CD14-positive monocyte (primary cell): ENCODE measurements around the gene C17orf50. TPM values are rescaled to one million over a fixed set of nuclear protein-coding genes. Genes with fewer than 3 reads are reported as not detected.

Experiments used
- DNase-seq, 3 donors: peaks; one replicate each; pipeline ENCODE4 v3.0.0-alpha.2; 2011 to 2022
- H2AFZ ChIP-seq: 2 replicates; pipeline ENCODE4 v1.6.0; 2012; ENCODE audit warnings: mild to moderate bottlenecking, low read depth, low read length, inconsistent platforms; ENCODE audit not compliant: insufficient read depth, poor library complexity, severe bottlenecking
- H3K27ac ChIP-seq, 2 donors: 1 replicate in 1 of 2; 2 replicates in 1 of 2; pipeline ENCODE4 v1.5.1; 2012 to 2013; ENCODE audit warnings: low read length in 2 of 2, control low read depth in 1 of 2, inconsistent platforms in 1 of 2, low read depth in 1 of 2, mild to moderate bottlenecking in 1 of 2
- H3K27me3 ChIP-seq, 2 donors: one replicate each; pipeline versions ENCODE4 v1.6.0 to v1.6.1; 2011 to 2013; ENCODE audit warnings: low read length in 2 of 2; ENCODE audit not compliant: control insufficient read depth in 2 of 2, insufficient read depth in 2 of 2
- H3K36me3 ChIP-seq, 2 donors: replicated peaks in 1 of 2; 1 replicate in 1 of 2; 2 replicates in 1 of 2; pipeline versions ENCODE4 v1.5.1 to v1.6.1; 2012 to 2013; ENCODE audit warnings: low read length in 2 of 2, control low read depth in 1 of 2, inconsistent platforms in 1 of 2, mild to moderate bottlenecking in 1 of 2; ENCODE audit not compliant: insufficient read depth in 2 of 2, control insufficient read depth in 1 of 2
- H3K4me1 ChIP-seq, 2 donors: 1 replicate in 1 of 2; 2 replicates in 1 of 2; pipeline versions ENCODE4 v1.5.1 to v1.6.1; 2012 to 2013; ENCODE audit warnings: low read length in 2 of 2, control low read depth in 1 of 2, inconsistent platforms in 1 of 2, mild to moderate bottlenecking in 1 of 2, moderate library complexity in 1 of 2; ENCODE audit not compliant: insufficient read depth in 2 of 2, control insufficient read depth in 1 of 2
- H3K4me2 ChIP-seq: replicated peaks from 2 replicates; pipeline ENCODE3; 2012; ENCODE audit warnings: low read length, moderate library complexity, mild to moderate bottlenecking; ENCODE audit not compliant: poor library complexity, severe bottlenecking; ENCODE audit errors: extremely low read depth
- H3K4me3 ChIP-seq, 3 experiments: fragments of 200-600 bp in 1 of 3; sonication (generic) in 1 of 3; replicated peaks in 1 of 3; 1 replicate in 2 of 3; 2 replicates in 1 of 3; pipeline ENCODE4 v1.5.1; 2011 to 2013; ENCODE audit warnings: low read length in 3 of 3, mild to moderate bottlenecking in 3 of 3, control low read depth in 2 of 3, low read depth in 2 of 3, inconsistent platforms in 1 of 3, moderate library complexity in 1 of 3
- H3K79me2 ChIP-seq: 2 replicates; pipeline ENCODE4 v1.6.0; 2012; ENCODE audit warnings: mild to moderate bottlenecking, control low read depth, inconsistent platforms, low read length, moderate library complexity; ENCODE audit not compliant: insufficient read depth
- H3K9ac ChIP-seq: 2 replicates; pipeline ENCODE4 v1.6.0; 2017; ENCODE audit warnings: low read length, mild to moderate bottlenecking; ENCODE audit not compliant: insufficient read depth, poor library complexity, severe bottlenecking
- H3K9me3 ChIP-seq, 2 donors: replicated peaks in 1 of 2; 1 replicate in 1 of 2; 2 replicates in 1 of 2; pipeline versions ENCODE4 v1.5.1 to v1.6.1; 2012 to 2013; ENCODE audit warnings: low read length in 2 of 2, control low read depth in 1 of 2; ENCODE audit not compliant: control insufficient read depth in 1 of 2, insufficient read depth in 1 of 2
- H4K20me1 ChIP-seq: 2 replicates; pipeline ENCODE4 v1.6.0; 2012; ENCODE audit warnings: mild to moderate bottlenecking, low read length, control low read depth, moderate library complexity; ENCODE audit not compliant: insufficient read depth
- H3K27ac Mint-ChIP-seq, 7 donors: one replicate each; pipeline ENCODE4 v1.8.0; 2020; ENCODE audit warnings: mild to moderate bottlenecking in 7 of 7, mixed read lengths in 7 of 7, moderate library complexity in 6 of 7, inconsistent platforms in 2 of 7
- H3K27me3 Mint-ChIP-seq, 3 donors: one replicate each; pipeline ENCODE4 v1.8.0; 2021 to 2022; ENCODE audit warnings: low read depth in 3 of 3, mild to moderate bottlenecking in 3 of 3, mixed read lengths in 3 of 3, moderate library complexity in 3 of 3, inconsistent platforms in 1 of 3
- H3K36me3 Mint-ChIP-seq, 2 donors: one replicate each; pipeline ENCODE4 v1.8.0; 2020; ENCODE audit warnings: mixed read lengths in 2 of 2, inconsistent platforms in 1 of 2, mild to moderate bottlenecking in 1 of 2
- H3K4me1 Mint-ChIP-seq: one replicate; pipeline ENCODE4 v1.8.0; 2020; ENCODE audit warnings: mild to moderate bottlenecking, mixed read lengths
- H3K4me3 Mint-ChIP-seq, 2 donors: one replicate each; pipeline ENCODE4 v1.8.0; 2020; ENCODE audit warnings: mild to moderate bottlenecking in 2 of 2, mixed read lengths in 2 of 2, moderate library complexity in 1 of 2
- H3K9me3 Mint-ChIP-seq, 7 donors: one replicate each; pipeline ENCODE4 v1.8.0; 2020 to 2022; ENCODE audit warnings: mixed read lengths in 7 of 7, mild to moderate bottlenecking in 6 of 7, moderate library complexity in 6 of 7, inconsistent platforms in 2 of 7
- WGBS: methylation state at CpG from one replicate; pipeline ENCODE4 v1.1.5; 2013; ENCODE audit warnings: missing lambda C conversion rate; ENCODE audit not compliant: insufficient coverage; 5-methylcytosine and 5-hydroxymethylcytosine counted together
- intact Hi-C, 2 donors: fragments of 100-400 bp; cut with micrococcal nuclease; formaldehyde crosslinking; loops; one replicate each; pipeline versions ENCODE4 v1.15.0 to v1.15.1; 2023
- polyA plus RNA-seq, 3 donors: library from polyadenylated mRNA; depleted of rRNA in 1 of 3; unstranded in 2 of 3; stranded (reverse) in 1 of 3; fragments of 300-500 nt in 2 of 3; fragments of >200 nt in 1 of 3; fragmentation: Illumina TruSeq in 2 of 3; gene quantifications; 1 replicate in 2 of 3; 2 replicates in 1 of 3; pipeline ENCODE4 v1.2.3, GENCODE V29; 2012 to 2021
- TF ChIP-seq, protein P1 (sequence below): fragments of 200-600 bp; IDR thresholded peaks from one replicate; pipeline ENCODE4 v1.8.0; 2022; ENCODE audit warnings: antibody characterized with exemption, mild to moderate bottlenecking

The C17orf50 gene
- polyA plus RNA-seq, 3 donors = 0.23 TPM; not detected in 2

DNA sequence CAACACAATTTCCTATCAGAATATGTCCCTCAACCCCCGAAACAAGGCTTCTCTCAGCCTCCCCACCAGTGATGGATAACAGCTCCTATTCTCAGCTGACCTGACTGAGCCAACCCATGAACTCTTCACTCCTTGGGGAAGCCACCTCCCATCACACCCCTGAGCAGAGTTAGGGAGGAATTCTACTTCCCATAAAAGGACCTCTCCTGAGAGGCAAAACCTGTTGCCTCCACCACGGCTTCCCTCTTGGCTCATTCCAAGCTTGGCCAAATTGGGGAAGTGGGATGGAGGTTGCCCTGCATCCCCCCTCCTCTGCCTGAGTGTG lies 34.9 kb upstream of the C17orf50 start:
- TF ChIP-seq, protein P1, sequence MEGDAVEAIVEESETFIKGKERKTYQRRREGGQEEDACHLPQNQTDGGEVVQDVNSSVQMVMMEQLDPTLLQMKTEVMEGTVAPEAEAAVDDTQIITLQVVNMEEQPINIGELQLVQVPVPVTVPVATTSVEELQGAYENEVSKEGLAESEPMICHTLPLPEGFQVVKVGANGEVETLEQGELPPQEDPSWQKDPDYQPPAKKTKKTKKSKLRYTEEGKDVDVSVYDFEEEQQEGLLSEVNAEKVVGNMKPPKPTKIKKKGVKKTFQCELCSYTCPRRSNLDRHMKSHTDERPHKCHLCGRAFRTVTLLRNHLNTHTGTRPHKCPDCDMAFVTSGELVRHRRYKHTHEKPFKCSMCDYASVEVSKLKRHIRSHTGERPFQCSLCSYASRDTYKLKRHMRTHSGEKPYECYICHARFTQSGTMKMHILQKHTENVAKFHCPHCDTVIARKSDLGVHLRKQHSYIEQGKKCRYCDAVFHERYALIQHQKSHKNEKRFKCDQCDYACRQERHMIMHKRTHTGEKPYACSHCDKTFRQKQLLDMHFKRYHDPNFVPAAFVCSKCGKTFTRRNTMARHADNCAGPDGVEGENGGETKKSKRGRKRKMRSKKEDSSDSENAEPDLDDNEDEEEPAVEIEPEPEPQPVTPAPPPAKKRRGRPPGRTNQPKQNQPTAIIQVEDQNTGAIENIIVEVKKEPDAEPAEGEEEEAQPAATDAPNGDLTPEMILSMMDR = no peak
- peaks cover 0 to 4% of the 10 kb centered on the region in 2 donors for H3K27me3 ChIP-seq
- H3K4me2 ChIP-seq = no peak overlapping the region
- DNase-seq = no peak
- peaks cover 0 to 2% (median 0%) of the 10 kb centered on the region in 7 donors for H3K9me3 Mint-ChIP-seq
- 78% methylated on average over 1 of the region's 2 CpGs for WGBS
- H3K4me1 Mint-ChIP-seq = peaks cover 5% of the 10 kb centered on the region
- no peak overlapping the region for H3K27ac Mint-ChIP-seq
- H3K4me3 ChIP-seq = no peak overlapping the region
- H4K20me1 ChIP-seq = no peaks in the 10 kb centered on the region
- no peak overlapping the region for H3K9ac ChIP-seq
- H3K36me3 Mint-ChIP-seq = peaks cover 66 to 75% of the 10 kb centered on the region in 2 donors
- H2AFZ ChIP-seq = no peak overlapping the region
- peaks cover 4 to 9% (median 7%) of the 10 kb centered on the region in 3 donors for H3K27me3 Mint-ChIP-seq
- H3K36me3 ChIP-seq = peaks cover 60 to 77% of the 10 kb centered on the region in 2 donors
- H3K27ac ChIP-seq = no peak overlapping the region
- intact Hi-C loops = no loop called here
- H3K79me2 ChIP-seq = no peaks in the 10 kb centered on the region
- H3K9me3 ChIP-seq = no peaks in the 10 kb centered on the region
- H3K4me1 ChIP-seq = no peaks in the 10 kb centered on the region
- H3K4me3 Mint-ChIP-seq = no peak overlapping the region

DNA sequence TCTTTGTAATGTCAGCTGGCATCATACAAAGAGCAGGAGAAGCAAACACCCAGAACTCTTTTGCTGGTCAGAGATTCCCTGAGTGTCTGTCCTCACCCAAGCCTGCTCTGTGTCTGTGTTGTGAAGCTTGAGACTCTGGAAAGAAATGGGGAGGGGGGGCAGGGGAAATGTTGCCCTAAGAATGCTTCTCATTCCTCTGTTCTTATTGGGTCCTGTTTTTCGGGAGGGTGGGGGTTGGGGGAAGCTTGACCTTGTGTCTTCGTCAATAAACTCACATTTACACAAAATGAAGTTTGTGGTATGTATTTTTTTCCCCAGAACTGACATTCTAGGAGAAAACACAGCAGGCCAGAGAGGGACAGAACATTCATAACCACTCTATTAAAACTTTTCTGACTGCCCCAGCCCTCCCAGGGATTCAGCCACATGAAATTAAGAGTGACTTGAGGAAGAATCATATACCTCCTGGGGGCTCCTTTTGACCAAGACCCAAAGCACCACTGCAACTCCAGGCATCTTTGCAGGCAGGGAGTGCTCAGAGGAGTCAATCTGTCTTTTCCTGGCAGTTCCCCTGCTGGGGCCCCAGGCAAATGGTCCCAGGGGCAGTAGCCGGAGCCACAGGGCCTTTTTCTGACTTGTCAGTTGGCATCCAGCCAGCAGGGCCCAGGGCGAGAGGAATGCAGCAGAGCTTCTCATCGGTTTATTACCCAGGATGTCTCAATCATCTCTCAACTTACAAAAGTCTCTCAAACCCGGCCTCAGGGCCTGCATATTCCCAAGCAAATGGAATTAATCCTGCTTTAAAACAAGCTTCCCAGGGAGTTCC lies 34.3 kb upstream of the C17orf50 start:
- Mint-ChIP-seq H3K4me1 (peaks cover 11% of the 10 kb centered on the region), H3K9me3 (peaks cover 0 to 3% (median 0%) of the 10 kb centered on the region in 7 donors), H3K4me3 (no peak overlapping the region), H3K36me3 (peaks cover 65 to 69% of the 10 kb centered on the region in 2 donors), H3K27ac (no peak overlapping the region), H3K27me3 (peaks cover 9 to 15% (median 12%) of the 10 kb centered on the region in 3 donors)
- H3K27me3 ChIP-seq = peaks cover 3 to 8% of the 10 kb centered on the region in 2 donors
- peaks cover 55 to 71% of the 10 kb centered on the region in 2 donors for H3K36me3 ChIP-seq
- H3K27ac ChIP-seq = no peak overlapping the region
- no peak overlapping the region for H3K9ac ChIP-seq
- intact Hi-C loops = no loop called here
- no peak for DNase-seq
- TF ChIP-seq, protein P1 = no peak
- no peaks in the 10 kb centered on the region for H3K79me2 ChIP-seq
- H3K9me3 ChIP-seq = no peaks in the 10 kb centered on the region
- no peak overlapping the region for H3K4me3 ChIP-seq
- H2AFZ ChIP-seq = no peak overlapping the region
- WGBS = 65% methylated on average over 3 of the region's 6 CpGs
- H3K4me1 ChIP-seq = peaks cover 3 to 5% of the 10 kb centered on the region in 2 donors
- no peaks in the 10 kb centered on the region for H4K20me1 ChIP-seq
- no peak overlapping the region for H3K4me2 ChIP-seq
